Progenitor cell of endocrine pancreas (in vitro differentiated cells): ENCODE data around the gene AMBP. TPM values are rescaled to one million over a fixed set of nuclear protein-coding genes. Genes with fewer than 3 reads are reported as not detected.

Source experiments
- DNase-seq: peaks from one replicate; pipeline ENCODE4 v3.0.0; 2021; ENCODE audit warnings: low spot score; ENCODE audit not compliant: unreplicated experiment
- H3K27ac Mint-ChIP-seq: 2 replicates; pipeline ENCODE4 v1.8.0; 2021; ENCODE audit warnings: mild to moderate bottlenecking, moderate library complexity, mixed read lengths
- H3K27me3 Mint-ChIP-seq: 2 replicates; pipeline ENCODE4 v1.8.0; 2021; ENCODE audit warnings: mixed read lengths
- H3K36me3 Mint-ChIP-seq: 2 replicates; pipeline ENCODE4 v1.8.0; 2022; ENCODE audit warnings: mixed read lengths; ENCODE audit not compliant: insufficient read depth
- H3K4me1 Mint-ChIP-seq: 2 replicates; pipeline ENCODE4 v1.8.0; 2021; ENCODE audit warnings: low read depth, mixed read lengths
- H3K4me3 Mint-ChIP-seq: 2 replicates; pipeline ENCODE4 v1.8.0; 2021; ENCODE audit warnings: low read depth, mild to moderate bottlenecking, moderate library complexity, mixed read lengths
- H3K9me3 Mint-ChIP-seq: 2 replicates; pipeline ENCODE4 v1.8.0; 2021; ENCODE audit warnings: low read depth, mixed read lengths
- total RNA-seq: library from RNA; stranded (reverse); gene quantifications from 2 replicates; pipeline ENCODE4 v1.2.1, GENCODE V29; 2021
- TF ChIP-seq, protein P1 (sequence below): fragments of 200-600 bp; sonication (generic); IDR thresholded peaks from one replicate; pipeline ENCODE4 v1.5.0; 2021; ENCODE audit warnings: antibody characterized with exemption, mild to moderate bottlenecking; ENCODE audit not compliant: unreplicated experiment

AMBP gene
- total RNA-seq, 1 donor from 2014 or later: 678 TPM

GRCh38 chr9:114034196-114034595 lies 43.9 kb downstream of the AMBP start:
- no peaks in the 10 kb centered on the region for H3K4me1 Mint-ChIP-seq
- no peaks in the 10 kb centered on the region for H3K27me3 Mint-ChIP-seq
- H3K27ac Mint-ChIP-seq: no peak overlapping the region
- H3K4me3 Mint-ChIP-seq: no peak overlapping the region
- H3K36me3 Mint-ChIP-seq: peaks cover 30% of the 10 kb centered on the region
- TF ChIP-seq, protein P1, sequence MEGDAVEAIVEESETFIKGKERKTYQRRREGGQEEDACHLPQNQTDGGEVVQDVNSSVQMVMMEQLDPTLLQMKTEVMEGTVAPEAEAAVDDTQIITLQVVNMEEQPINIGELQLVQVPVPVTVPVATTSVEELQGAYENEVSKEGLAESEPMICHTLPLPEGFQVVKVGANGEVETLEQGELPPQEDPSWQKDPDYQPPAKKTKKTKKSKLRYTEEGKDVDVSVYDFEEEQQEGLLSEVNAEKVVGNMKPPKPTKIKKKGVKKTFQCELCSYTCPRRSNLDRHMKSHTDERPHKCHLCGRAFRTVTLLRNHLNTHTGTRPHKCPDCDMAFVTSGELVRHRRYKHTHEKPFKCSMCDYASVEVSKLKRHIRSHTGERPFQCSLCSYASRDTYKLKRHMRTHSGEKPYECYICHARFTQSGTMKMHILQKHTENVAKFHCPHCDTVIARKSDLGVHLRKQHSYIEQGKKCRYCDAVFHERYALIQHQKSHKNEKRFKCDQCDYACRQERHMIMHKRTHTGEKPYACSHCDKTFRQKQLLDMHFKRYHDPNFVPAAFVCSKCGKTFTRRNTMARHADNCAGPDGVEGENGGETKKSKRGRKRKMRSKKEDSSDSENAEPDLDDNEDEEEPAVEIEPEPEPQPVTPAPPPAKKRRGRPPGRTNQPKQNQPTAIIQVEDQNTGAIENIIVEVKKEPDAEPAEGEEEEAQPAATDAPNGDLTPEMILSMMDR: no peak
- H3K9me3 Mint-ChIP-seq: no peaks in the 10 kb centered on the region
- no peak for DNase-seq

- TF ChIP-seq, protein P1: peak; percentile 65
- no peak for DNase-seq
- Mint-ChIP-seq H3K27ac (no peak overlapping the region), H3K4me3 (no peak overlapping the region), H3K36me3 (peaks cover 32% of the 10 kb centered on the region), H3K4me1 (no peaks in the 10 kb centered on the region), H3K27me3 (no peaks in the 10 kb centered on the region), H3K9me3 (no peaks in the 10 kb centered on the region)
Observed at GRCh38 chr9:114033397-114034103, 44.5 kb downstream of the AMBP start.

DNA sequence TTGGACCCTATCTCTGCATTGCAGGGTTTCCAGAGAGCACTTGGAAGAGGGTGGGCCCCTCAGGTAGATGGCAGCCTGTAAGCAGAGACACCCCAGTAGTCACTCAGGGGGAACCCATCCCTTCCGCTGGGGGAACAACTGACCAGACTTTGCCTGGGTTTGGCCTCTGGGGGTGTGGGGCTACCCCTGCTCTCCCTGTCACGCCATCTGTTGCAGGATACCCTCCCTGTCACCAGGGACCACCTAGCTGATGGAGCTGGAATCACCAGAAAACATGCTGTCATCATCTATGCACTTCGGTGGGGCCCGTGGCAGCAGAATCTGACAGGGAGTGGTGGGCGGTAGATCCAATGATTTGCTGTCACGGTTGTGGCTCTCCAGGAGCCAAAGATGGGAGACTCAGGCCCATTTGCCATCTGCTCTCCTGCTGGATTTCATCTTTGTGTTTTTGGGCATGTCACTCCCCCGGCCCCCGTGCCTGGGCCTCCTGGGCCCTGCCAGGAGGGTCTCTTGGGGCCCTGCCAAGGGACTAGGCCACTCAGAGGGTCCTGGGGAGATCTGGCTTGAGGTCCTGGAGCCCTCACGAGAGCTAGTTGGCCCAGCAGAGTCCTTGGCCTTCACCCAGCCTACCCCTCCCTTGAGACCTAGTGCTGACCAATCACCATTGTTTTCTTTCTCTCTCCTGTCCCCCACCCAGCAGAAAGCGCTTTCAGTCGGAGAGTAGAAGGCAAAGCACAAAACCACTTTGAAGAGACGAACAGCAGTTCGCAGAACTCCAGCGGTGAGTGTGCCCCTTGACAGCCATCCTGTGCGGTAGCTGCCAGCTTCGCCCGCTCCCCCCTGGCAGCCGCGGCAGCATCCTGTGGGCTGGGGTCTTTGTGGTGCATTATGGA lies 45.9 kb downstream of the AMBP start:
- no peak for DNase-seq
- Mint-ChIP-seq H3K4me1 (no peaks in the 10 kb centered on the region), H3K36me3 (peaks cover 28% of the 10 kb centered on the region)

DNA sequence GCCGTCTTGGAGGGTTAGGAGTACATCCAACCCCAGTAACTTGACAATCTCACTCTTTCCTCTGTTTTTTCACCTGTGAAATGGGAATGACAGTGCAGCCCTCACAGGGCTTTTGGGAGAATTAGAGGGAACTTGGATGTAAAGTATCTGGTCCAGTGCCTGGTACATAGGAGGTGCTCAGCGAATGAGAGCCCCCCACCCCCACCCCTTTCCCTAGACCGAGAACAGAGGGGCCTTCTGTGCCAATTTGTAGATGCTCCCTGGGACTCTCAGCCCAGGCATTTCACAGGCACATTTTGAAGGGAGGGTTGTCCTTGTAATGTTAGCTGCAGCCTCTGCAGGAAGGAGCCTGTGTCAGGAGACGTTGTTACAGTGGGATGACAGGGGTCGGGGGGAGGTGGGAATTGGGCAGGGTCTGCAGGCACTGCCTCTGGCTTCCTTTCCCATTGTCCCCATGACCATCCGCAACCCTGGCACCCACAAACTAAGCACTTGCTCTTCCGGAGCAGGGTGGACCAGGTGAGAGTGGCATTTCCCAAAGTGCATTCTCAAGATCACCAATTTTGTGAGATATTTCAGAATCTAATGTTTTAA lies 47.0 kb downstream of the AMBP start:
- DNase-seq: no peak
- Mint-ChIP-seq H3K27me3 (no peaks in the 10 kb centered on the region), H3K36me3 (peaks cover 27% of the 10 kb centered on the region)

More for the DNA sequence above, 45.9 kb downstream of the AMBP start:
- TF ChIP-seq, protein P1: no peak
- no peak overlapping the region for H3K4me3 Mint-ChIP-seq
- no peaks in the 10 kb centered on the region for H3K9me3 Mint-ChIP-seq
- H3K27ac Mint-ChIP-seq: no peak overlapping the region
- H3K27me3 Mint-ChIP-seq: no peaks in the 10 kb centered on the region

More for the DNA sequence above, 47.0 kb downstream of the AMBP start:
- H3K4me1 Mint-ChIP-seq: no peaks in the 10 kb centered on the region
- H3K9me3 Mint-ChIP-seq: no peaks in the 10 kb centered on the region
- no peak overlapping the region for H3K4me3 Mint-ChIP-seq
- TF ChIP-seq, protein P1: no peak
- no peak overlapping the region for H3K27ac Mint-ChIP-seq
